Measurements from ENCODE around the gene RND2. TPM values are rescaled to one million over a fixed set of nuclear protein-coding genes. Genes with fewer than 3 reads are reported as not detected.

RND2 gene
- total and polyA plus RNA-seq, 9 of the 15 experiments (the other 6 are each of a cell fraction or from before 2014, with no cell fraction given), result 0.15 to 1.9 (median 0.98) TPM

GRCh38 chr17:42997984-42998938, 26.8 kb upstream of the RND2 start, which contains the start of gene RPL27 (continued):
- no peak for TF ChIP-seq ZNF407 (IDR thresholded peaks at IDR 0.05; ENCODE audit: low read depth)
- TF ChIP-seq ZC3H4 (CRISPR knock-in tag; IDR thresholded peaks at IDR 0.05; ENCODE audit: borderline replicate concordance), result no peak
- TF ChIP-seq BCLAF1 (IDR thresholded peaks at IDR 0.05; ENCODE audit: borderline replicate concordance in 1 of 2, control insufficient read depth in 1 of 2, low read depth in 2 of 2, low read length in 1 of 2), result 0 out of 4 replicates have a peak, but pooled peaks of 1 of the 2 experiments have one; percentile 50
- no peak for TF ChIP-seq PTRF (tag; IDR thresholded peaks at IDR 0.05)
- no peak for TF ChIP-seq SAP30 (IDR thresholded peaks at IDR 0.05; ENCODE audit: borderline replicate concordance, insufficient read depth, low read depth, low read length, poor library complexity, severe bottlenecking)
- TF ChIP-seq SREBF1 (IDR thresholded peaks at IDR 0.05; ENCODE audit: borderline replicate concordance, low read depth, low read length), result peak; percentile 89; the same call in 1 of the 2 replicates
- TF ChIP-seq E2F5 (CRISPR knock-in tag; IDR thresholded peaks at IDR 0.05), result no peak
- TF ChIP-seq PYGO2 (tag; IDR thresholded peaks at IDR 0.05), result no peak
- TF ChIP-seq SLC30A9 (CRISPR knock-in tag; IDR thresholded peaks at IDR 0.05), result no peak
- peak; percentile 59 for TF ChIP-seq MAFK (IDR thresholded peaks at IDR 0.05; ENCODE audit: low read length)
- TF ChIP-seq TFAM (CRISPR knock-in tag; conservative IDR thresholded peaks at IDR 0.05), result no peak
- TF ChIP-seq CHD4 (IDR thresholded peaks at IDR 0.05; ENCODE audit: insufficient read depth, insufficient replicate concordance, low read depth, low read length, poor library complexity, severe bottlenecking), result no peak

Measured in K562 (cell line).